ENCODE measurements around the gene SF1.

- TF ChIP-seq YY1 (IDR thresholded peaks at IDR 0.05; ENCODE audit: insufficient read depth, insufficient read length) (no peak), SUZ12 (IDR thresholded peaks at IDR 0.05; ENCODE audit: extremely low read depth, insufficient read depth, insufficient read length) (no peak)
These were observed 24.8 kb downstream of the SF1 start for GRCh38 chr11:64753380-64754123.
